Thoracic aorta (tissue), 2 donors: Measurements from ENCODE around the gene CROCC. TPM values are rescaled to one million over a fixed set of nuclear protein-coding genes. Genes with fewer than 3 reads are reported as not detected.
"Not testable (repeated sequence)": the region's sequence is repeated elsewhere in the genome, so short reads cannot be mapped to it uniquely, and the experiment has no call there.

ENCODE experiments used
- ATAC-seq: fragments of 150-250 bp; one replicate; pipeline ENCODE4 v1.8.0; 2017; ENCODE audit warnings: low read depth; ENCODE audit not compliant: insufficient number of reproducible peaks, low FRiP score
- DNase-seq: peaks from one replicate; pipeline ENCODE4 v3.0.0-alpha.2; 2020; ENCODE audit warnings: low spot score
- H3K27ac ChIP-seq, 2 donors: fragments of 200-600 bp; sonication (generic); 1 replicate in 1 of 2; 2 replicates in 1 of 2; pipeline ENCODE4 v1.5.1; 2016; ENCODE audit warnings: mild to moderate bottlenecking in 2 of 2, moderate library complexity in 2 of 2
- H3K27me3 ChIP-seq: fragments of 200-600 bp; sonication (generic); replicated peaks from 2 replicates; pipeline ENCODE4 v1.6.0; 2016; ENCODE audit warnings: mild to moderate bottlenecking; ENCODE audit not compliant: insufficient read depth
- H3K36me3 ChIP-seq: fragments of 200-600 bp; sonication (generic); one replicate; pipeline ENCODE4 v1.5.1; 2016
- H3K4me1 ChIP-seq, 2 donors: fragments of 200-600 bp; sonication (generic); 1 replicate in 1 of 2; 2 replicates in 1 of 2; pipeline versions ENCODE4 v1.5.1 to v1.6.0; 2016; ENCODE audit warnings: low read depth in 2 of 2, mild to moderate bottlenecking in 1 of 2; ENCODE audit not compliant: control insufficient read depth in 1 of 2
- H3K4me3 ChIP-seq: fragments of 200-600 bp; sonication (generic); 2 replicates; pipeline ENCODE4 v1.5.1; 2016; ENCODE audit warnings: mild to moderate bottlenecking
- H3K9me3 ChIP-seq: fragments of 200-600 bp; sonication (generic); 2 replicates; pipeline ENCODE4 v1.5.1; 2016
- CTCF ChIP-seq: fragments of 200-600 bp; sonication (generic); IDR thresholded peaks from one replicate; pipeline ENCODE4 v1.5.1; 2019; ENCODE audit warnings: antibody characterized with exemption
- total RNA-seq, 2 donors: library from RNA; depleted of rRNA; stranded (reverse); fragments of >200 nt; gene quantifications; one replicate each; pipeline versions ENCODE4 v1.1.0 to v1.2.3, GENCODE V29; 2016

CROCC gene
- total RNA-seq, 2 donors from 2014 or later: 49.7 to 56.2 TPM

DNA sequence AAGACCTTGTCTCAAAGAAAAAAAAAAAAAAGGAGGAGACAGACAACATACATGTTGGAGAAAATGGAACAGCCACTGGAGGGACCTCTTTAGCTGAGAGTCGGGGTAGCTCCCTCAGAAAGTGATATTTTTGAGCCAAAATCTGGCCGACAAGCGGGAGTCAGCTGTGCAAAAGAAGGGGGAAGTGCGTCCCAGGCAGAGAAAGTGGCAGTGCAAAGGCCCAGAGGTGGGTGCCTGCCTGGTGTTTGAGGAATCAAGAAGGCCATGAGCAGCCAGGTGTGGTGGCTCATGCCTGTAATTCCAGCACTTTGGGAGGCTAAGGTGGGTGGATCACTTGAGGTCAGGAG, 6.1 kb upstream of the CROCC start:
- no peak overlapping the region for H3K27ac ChIP-seq

DNA sequence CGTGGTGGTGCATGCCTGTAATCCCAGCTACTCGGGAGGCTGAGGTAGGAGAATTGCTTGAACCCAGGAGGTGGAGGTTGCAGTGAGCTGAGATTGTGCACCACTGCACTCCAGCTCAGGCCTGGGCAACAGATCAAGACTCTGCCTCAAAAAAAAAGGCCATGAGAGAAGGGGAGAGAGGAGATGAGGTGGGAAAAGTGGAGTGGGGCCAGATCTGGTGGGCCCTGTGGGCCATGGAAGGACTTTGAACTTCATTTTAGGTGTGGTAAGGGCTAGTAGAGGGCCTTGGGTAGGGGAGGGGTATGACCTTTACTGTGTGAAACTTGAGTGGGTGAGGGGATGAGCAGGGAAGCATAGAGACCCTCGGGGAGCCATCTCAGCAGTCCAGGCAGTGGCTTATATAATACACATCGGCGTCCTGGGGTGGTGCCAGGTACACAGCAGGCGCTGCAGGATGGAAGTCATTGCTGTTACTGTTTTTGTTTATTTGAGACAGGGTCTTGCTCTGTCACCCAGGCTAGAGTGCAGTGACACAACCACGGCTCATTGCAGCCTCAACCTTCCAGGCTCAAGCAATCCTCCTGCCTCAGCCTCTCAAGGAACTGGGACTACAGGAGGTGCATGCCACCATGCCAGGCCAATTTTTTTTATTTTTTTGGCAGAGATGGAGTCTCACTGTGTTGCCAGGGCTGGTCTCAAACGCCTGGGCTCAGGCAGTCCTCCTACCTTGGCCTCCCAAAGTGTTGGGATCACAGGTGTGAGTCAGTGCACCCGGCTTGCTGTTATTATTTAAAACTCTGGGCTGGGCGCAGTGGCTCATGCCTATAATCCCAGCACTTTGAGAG, 5.5 kb upstream of the CROCC start:
- not testable (repeated sequence) for DNase-seq, ATAC-seq

More for the DNA sequence above, 6.1 kb upstream of the CROCC start:
- peaks cover 4 to 21% of the 10 kb centered on the region in 2 donors for H3K4me1 ChIP-seq
- no peaks in the 10 kb centered on the region for H3K27me3 ChIP-seq
- no peak for ATAC-seq
- no peak for DNase-seq
- H3K36me3 ChIP-seq: no peaks in the 10 kb centered on the region
- no peaks in the 10 kb centered on the region for H3K9me3 ChIP-seq
- no peak overlapping the region for H3K4me3 ChIP-seq
- no peak for TF ChIP-seq CTCF

GRCh38 chr1:16918371-16918770, 3.4 kb upstream of the CROCC start:
- Histone ChIP-seq H3K27me3 (no peaks in the 10 kb centered on the region), H3K36me3 (no peaks in the 10 kb centered on the region), H3K4me1 (peaks cover 3 to 20% of the 10 kb centered on the region in 2 donors), H3K4me3 (no peak overlapping the region), H3K9me3 (no peaks in the 10 kb centered on the region), H3K27ac (no peak overlapping the region)
- no peak for DNase-seq
- no peak for ATAC-seq
- no peak for TF ChIP-seq CTCF

More for the DNA sequence above, 5.5 kb upstream of the CROCC start:
- H3K36me3 ChIP-seq, H3K9me3 ChIP-seq, H3K27ac ChIP-seq, H3K27me3 ChIP-seq, H3K4me3 ChIP-seq: not testable (repeated sequence)
- H3K4me1 ChIP-seq: peaks cover 4 to 21% of the 10 kb centered on the region in 2 donors

GRCh38 chr1:16918936-16919665, 2.6 kb upstream of the CROCC start:
- H3K27ac ChIP-seq, DNase-seq, H3K36me3 ChIP-seq, H3K4me3 ChIP-seq, ATAC-seq, H3K9me3 ChIP-seq, H3K27me3 ChIP-seq: not testable (repeated sequence)
- H3K4me1 ChIP-seq: peaks cover 0 to 17% of the 10 kb centered on the region in 2 donors

DNA sequence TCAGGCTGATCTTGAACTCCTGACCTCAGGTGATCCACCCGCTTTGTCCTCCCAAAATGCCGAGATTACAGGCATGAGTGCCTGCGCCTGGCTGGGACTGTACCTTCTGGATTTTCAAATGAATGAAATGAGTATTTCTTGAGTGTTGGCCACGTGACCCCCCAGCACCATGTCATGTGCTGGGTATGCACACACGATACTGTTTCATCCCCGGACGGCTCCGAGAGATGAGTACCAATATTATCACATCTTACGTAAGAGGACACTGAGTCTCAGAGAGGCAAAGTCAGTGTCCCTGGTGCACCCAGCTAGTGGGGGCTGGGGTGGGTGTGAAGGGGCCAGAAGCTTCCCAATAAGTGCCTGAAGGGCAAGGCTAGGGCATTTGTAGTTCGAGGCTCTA, 780 bp upstream of the CROCC start:
- no peak overlapping the region for H3K27ac ChIP-seq
- peaks cover 0 to 6% of the 10 kb centered on the region in 2 donors for H3K4me1 ChIP-seq
- no peak for TF ChIP-seq CTCF
- H3K4me3 ChIP-seq: no peak overlapping the region
- H3K27me3 ChIP-seq: no peaks in the 10 kb centered on the region
- no peak for ATAC-seq
- H3K9me3 ChIP-seq: no peaks in the 10 kb centered on the region
- H3K36me3 ChIP-seq: no peaks in the 10 kb centered on the region
- no peak for DNase-seq

DNA sequence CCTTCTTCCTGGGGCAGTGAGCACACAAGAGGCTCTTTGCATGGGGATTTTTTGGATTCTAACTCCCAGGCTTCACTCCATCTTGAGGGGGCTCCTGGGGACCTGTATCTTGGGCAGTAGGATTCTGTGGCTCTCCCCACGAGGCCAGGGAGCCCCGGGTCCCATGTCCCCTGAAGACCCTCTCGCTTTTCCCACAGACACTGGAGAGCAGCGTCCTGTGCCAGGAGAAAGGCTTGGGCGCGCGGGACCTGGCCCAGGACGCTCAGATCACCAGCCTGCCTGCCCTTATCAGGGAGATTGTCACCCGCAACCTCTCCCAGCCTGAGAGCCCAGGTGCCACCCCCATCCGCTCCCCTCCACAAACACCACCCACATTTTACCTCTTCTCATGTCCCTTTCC, 735 bp downstream of the CROCC start:
- H3K4me3 ChIP-seq: no peak overlapping the region
- no peaks in the 10 kb centered on the region for H3K9me3 ChIP-seq
- peaks cover 0 to 6% of the 10 kb centered on the region in 2 donors for H3K4me1 ChIP-seq
- TF ChIP-seq CTCF: no peak
- no peak for ATAC-seq
- no peaks in the 10 kb centered on the region for H3K36me3 ChIP-seq
- H3K27ac ChIP-seq: no peak overlapping the region
- DNase-seq: no peak
- H3K27me3 ChIP-seq: no peaks in the 10 kb centered on the region
